ENCODE measurements around the gene GABRG3.

Gene GABRG3

GRCh38 chr15:27201425-27201824, 230.4 kb downstream of the GABRG3 start:
- Histone ChIP-seq H3K4me1 (ENCODE audit: insufficient read depth, poor library complexity, severe bottlenecking) (no peaks in the 10 kb centered on the region), H3K27ac (ENCODE audit: poor library complexity, severe bottlenecking) (no peak overlapping the region), H3K9me3 (ENCODE audit: severe bottlenecking) (no peaks in the 10 kb centered on the region), H3K36me3 (ENCODE audit: low read depth) (no peaks in the 10 kb centered on the region), H3K4me3 (ENCODE audit: severe bottlenecking) (no peak overlapping the region), H3K27me3 (ENCODE audit: insufficient read depth, poor library complexity, severe bottlenecking) (peaks cover 14% of the 10 kb centered on the region)
- DNase-seq (ENCODE audit: low spot score) (no peak), ATAC-seq (ENCODE audit: low read depth) (no peak)
- TF ChIP-seq CTCF (IDR thresholded peaks at IDR 0.05; ENCODE audit: poor library complexity, severe bottlenecking): no peak

GRCh38 chr15:27210176-27210575, 239.2 kb downstream of the GABRG3 start:
- DNase-seq (ENCODE audit: low spot score) (no peak), ATAC-seq (ENCODE audit: low read depth) (no peak)
- no peaks in the 10 kb centered on the region for H3K4me1 ChIP-seq (ENCODE audit: insufficient read depth, poor library complexity, severe bottlenecking)
- H3K36me3 ChIP-seq (ENCODE audit: low read depth): no peaks in the 10 kb centered on the region
- no peaks in the 10 kb centered on the region for H3K9me3 ChIP-seq (ENCODE audit: severe bottlenecking)
- no peak for TF ChIP-seq CTCF (IDR thresholded peaks at IDR 0.05; ENCODE audit: poor library complexity, severe bottlenecking)
- no peak overlapping the region for H3K4me3 ChIP-seq (ENCODE audit: severe bottlenecking)
- no peak overlapping the region for H3K27ac ChIP-seq (ENCODE audit: poor library complexity, severe bottlenecking)
- peaks cover 4% of the 10 kb centered on the region for H3K27me3 ChIP-seq (ENCODE audit: insufficient read depth, poor library complexity, severe bottlenecking)

- no peak for TF ChIP-seq CTCF (IDR thresholded peaks at IDR 0.05; ENCODE audit: poor library complexity, severe bottlenecking)
- H3K4me3 ChIP-seq (ENCODE audit: severe bottlenecking): no peak overlapping the region
- no peak overlapping the region for H3K27ac ChIP-seq (ENCODE audit: poor library complexity, severe bottlenecking)
- H3K36me3 ChIP-seq (ENCODE audit: low read depth): no peaks in the 10 kb centered on the region
- H3K27me3 ChIP-seq (ENCODE audit: insufficient read depth, poor library complexity, severe bottlenecking): no peaks in the 10 kb centered on the region
- ATAC-seq (ENCODE audit: low read depth): no peak
- no peaks in the 10 kb centered on the region for H3K9me3 ChIP-seq (ENCODE audit: severe bottlenecking)
- H3K4me1 ChIP-seq (ENCODE audit: insufficient read depth, poor library complexity, severe bottlenecking): no peaks in the 10 kb centered on the region
- no peak for DNase-seq (ENCODE audit: low spot score)
Observed at GRCh38 chr15:27214032-27214431, 243.1 kb downstream of the GABRG3 start.

GRCh38 chr15:27214961-27215360, 244.0 kb downstream of the GABRG3 start:
- no peak for TF ChIP-seq CTCF (IDR thresholded peaks at IDR 0.05; ENCODE audit: poor library complexity, severe bottlenecking)
- no peaks in the 10 kb centered on the region for H3K4me1 ChIP-seq (ENCODE audit: insufficient read depth, poor library complexity, severe bottlenecking)
- H3K36me3 ChIP-seq (ENCODE audit: low read depth): no peaks in the 10 kb centered on the region
- ATAC-seq (ENCODE audit: low read depth) (no peak), DNase-seq (ENCODE audit: low spot score) (no peak)
- no peaks in the 10 kb centered on the region for H3K27me3 ChIP-seq (ENCODE audit: insufficient read depth, poor library complexity, severe bottlenecking)
- H3K4me3 ChIP-seq (ENCODE audit: severe bottlenecking): no peak overlapping the region
- no peak overlapping the region for H3K27ac ChIP-seq (ENCODE audit: poor library complexity, severe bottlenecking)
- no peaks in the 10 kb centered on the region for H3K9me3 ChIP-seq (ENCODE audit: severe bottlenecking)

- ATAC-seq (ENCODE audit: low read depth): no peak
- no peaks in the 10 kb centered on the region for H3K4me1 ChIP-seq (ENCODE audit: insufficient read depth, poor library complexity, severe bottlenecking)
- no peaks in the 10 kb centered on the region for H3K27me3 ChIP-seq (ENCODE audit: insufficient read depth, poor library complexity, severe bottlenecking)
- H3K9me3 ChIP-seq (ENCODE audit: severe bottlenecking): no peaks in the 10 kb centered on the region
- H3K36me3 ChIP-seq (ENCODE audit: low read depth): no peaks in the 10 kb centered on the region
- DNase-seq (ENCODE audit: low spot score): no peak
- no peak overlapping the region for H3K4me3 ChIP-seq (ENCODE audit: severe bottlenecking)
- TF ChIP-seq CTCF (IDR thresholded peaks at IDR 0.05; ENCODE audit: poor library complexity, severe bottlenecking): no peak
- H3K27ac ChIP-seq (ENCODE audit: poor library complexity, severe bottlenecking): no peak overlapping the region
Observed at GRCh38 chr15:27218426-27218825, 247.4 kb downstream of the GABRG3 start.

All from RWPE2 (cell line).